MM.1S (cell line): ENCODE data around the gene STC2.

Source experiments
- EZH2 ChIP-seq: fragments of 300-600 bp; sonication (generic); optimal IDR thresholded peaks from 2 replicates; pipeline ENCODE3; 2017; ENCODE audit warnings: low read depth, mild to moderate bottlenecking, antibody characterized with exemption, low read length, mixed read lengths
- TF ChIP-seq, protein P1 (sequence below): fragments of 300-600 bp; sonication (generic); IDR thresholded peaks from 2 replicates; pipeline ENCODE4 v1.5.1; 2016; ENCODE audit warnings: antibody characterized with exemption, low read length, mixed read lengths

DNA sequence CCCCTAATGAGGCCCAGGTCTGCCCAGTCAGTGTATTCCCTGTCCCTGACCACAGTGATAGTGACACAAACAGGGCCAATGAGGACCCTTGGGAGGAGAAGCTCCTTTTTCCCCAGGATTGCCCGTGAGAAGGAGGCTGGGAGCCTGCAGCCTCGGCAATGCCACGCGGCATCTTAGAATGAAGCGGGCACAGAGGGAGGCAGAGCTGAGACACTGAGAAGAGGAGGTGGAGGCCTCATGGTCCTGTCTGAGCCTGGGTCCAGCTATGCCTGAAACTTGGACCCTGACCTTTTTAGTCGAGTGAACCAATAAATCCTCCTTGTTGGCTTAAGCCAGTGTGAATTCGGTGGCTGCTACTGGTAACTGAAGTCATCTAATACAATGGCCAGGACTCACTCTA lies 28.4 kb downstream of the STC2 start:
- TF ChIP-seq, protein P1, sequence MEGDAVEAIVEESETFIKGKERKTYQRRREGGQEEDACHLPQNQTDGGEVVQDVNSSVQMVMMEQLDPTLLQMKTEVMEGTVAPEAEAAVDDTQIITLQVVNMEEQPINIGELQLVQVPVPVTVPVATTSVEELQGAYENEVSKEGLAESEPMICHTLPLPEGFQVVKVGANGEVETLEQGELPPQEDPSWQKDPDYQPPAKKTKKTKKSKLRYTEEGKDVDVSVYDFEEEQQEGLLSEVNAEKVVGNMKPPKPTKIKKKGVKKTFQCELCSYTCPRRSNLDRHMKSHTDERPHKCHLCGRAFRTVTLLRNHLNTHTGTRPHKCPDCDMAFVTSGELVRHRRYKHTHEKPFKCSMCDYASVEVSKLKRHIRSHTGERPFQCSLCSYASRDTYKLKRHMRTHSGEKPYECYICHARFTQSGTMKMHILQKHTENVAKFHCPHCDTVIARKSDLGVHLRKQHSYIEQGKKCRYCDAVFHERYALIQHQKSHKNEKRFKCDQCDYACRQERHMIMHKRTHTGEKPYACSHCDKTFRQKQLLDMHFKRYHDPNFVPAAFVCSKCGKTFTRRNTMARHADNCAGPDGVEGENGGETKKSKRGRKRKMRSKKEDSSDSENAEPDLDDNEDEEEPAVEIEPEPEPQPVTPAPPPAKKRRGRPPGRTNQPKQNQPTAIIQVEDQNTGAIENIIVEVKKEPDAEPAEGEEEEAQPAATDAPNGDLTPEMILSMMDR: no peak
- no peak for TF ChIP-seq EZH2
